Stimulated activated naive CD8-positive, alpha-beta T cell treated with anti-CD3 and anti-CD28 coated beads, Interleukin-15, Interleukin-2, amounts not matched to agents 100 U/mL and 50 U/mL, for 24 hours (primary cell): Measurements from ENCODE around the gene PTPRN2.

Source experiments
- ATAC-seq: fragments of 150-1000 bp; cut with Tn5 transposase; one replicate; pipeline ENCODE4 v1.10.0; 2021
- DNase-seq: peaks from one replicate; pipeline ENCODE4 v3.0.0; 2021

Gene PTPRN2

DNA sequence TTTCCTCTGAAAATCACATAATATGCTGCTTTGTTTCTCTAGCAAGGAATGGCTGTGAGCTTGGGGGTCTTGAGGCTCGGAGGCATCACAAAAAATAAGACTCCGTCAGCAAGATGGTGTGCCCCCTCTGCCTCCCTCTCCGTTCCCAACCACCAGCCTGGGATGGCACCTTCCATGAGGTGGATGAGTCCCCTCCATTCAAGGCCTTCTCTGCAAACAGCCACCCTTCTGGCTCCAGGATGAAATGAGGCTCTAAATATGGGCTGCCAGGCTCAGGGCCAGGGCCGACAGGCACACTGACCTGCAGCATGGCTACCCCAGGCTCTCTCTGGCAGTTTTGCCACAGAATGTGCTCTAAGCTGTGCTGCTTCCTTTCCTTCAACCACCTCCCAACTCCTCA, 521.5 kb downstream of the PTPRN2 start:
- no peak for DNase-seq
- ATAC-seq: no peak

DNA sequence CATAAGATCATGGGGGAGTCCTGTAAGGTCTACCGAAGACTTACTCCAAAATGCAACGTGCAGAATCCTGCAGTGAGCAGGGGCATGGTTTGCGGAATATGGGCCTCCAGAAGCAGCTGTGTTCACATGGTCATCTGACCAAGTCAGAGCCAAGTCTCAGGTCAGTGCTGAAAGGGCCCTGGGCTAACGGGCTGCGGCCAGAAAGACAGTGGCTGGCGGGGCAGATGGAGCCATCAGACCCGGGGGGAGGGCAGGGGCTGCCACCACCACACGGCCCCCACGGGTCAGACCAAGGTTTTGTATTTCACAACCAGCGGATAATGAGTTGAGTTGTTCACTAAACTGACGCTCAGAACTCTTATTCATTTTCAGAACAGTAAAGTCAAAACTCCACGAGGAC, 522.3 kb downstream of the PTPRN2 start:
- DNase-seq: no peak
- ATAC-seq: no peak

GRCh38 chr7:158064631-158065030, 523.0 kb downstream of the PTPRN2 start:
- ATAC-seq (no peak), DNase-seq (no peak)

DNA sequence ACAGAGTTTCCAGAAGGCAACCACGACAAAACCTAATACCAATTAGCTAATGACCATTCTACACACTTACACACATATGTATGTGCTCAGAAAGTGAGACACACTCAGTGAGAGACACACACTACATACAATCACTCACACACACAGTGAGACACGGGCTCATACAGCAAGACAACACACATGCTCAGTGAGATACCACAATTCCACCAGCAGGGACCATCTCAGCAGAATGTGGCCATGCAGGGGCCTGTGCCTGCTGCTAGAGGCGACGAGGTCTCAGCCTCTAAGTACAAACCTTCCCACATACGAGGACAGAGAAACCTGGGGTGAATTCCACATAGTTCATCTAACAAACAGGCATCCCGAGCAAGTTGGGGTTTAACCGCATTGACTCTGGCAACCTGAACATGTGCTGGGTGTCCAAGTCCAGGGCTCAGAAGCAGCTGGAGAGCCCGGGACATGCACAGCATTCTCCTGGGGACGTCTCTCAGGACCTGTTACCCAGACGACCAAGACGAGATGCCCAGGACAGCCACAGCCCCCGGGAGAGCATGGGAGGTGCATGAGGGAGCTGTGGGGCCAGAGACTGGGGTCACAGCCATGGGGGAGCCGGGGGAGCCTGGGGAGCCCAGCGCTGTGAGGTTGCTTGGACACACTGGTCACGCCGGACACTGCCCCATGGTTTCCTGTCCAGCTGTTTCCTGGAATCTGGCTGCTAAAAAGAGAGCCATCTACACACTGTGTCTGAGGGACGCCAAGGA, 523.6 kb downstream of the PTPRN2 start:
- no peak for ATAC-seq
- no peak for DNase-seq

DNA sequence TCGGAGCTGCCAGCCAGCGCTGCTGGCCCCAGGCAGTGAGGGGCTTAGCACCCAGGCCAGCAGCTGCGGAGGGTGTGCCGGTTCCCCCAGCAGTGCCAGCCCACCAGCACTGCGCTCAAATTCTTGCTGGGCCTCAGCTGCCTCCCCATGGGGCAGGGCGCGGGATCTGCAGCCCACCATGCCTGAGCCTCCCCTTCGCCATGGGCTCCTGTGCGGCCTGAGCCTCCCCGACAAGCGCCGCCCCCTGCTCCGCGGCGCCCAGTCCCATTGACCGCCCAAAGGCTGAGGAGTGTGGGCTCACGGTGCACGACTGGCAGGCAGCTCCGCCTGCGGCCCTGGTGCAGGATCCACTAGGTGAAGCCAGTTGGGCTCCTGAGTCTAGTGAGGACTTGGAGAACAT, 525.0 kb downstream of the PTPRN2 start:
- DNase-seq: no peak
- no peak for ATAC-seq

DNA sequence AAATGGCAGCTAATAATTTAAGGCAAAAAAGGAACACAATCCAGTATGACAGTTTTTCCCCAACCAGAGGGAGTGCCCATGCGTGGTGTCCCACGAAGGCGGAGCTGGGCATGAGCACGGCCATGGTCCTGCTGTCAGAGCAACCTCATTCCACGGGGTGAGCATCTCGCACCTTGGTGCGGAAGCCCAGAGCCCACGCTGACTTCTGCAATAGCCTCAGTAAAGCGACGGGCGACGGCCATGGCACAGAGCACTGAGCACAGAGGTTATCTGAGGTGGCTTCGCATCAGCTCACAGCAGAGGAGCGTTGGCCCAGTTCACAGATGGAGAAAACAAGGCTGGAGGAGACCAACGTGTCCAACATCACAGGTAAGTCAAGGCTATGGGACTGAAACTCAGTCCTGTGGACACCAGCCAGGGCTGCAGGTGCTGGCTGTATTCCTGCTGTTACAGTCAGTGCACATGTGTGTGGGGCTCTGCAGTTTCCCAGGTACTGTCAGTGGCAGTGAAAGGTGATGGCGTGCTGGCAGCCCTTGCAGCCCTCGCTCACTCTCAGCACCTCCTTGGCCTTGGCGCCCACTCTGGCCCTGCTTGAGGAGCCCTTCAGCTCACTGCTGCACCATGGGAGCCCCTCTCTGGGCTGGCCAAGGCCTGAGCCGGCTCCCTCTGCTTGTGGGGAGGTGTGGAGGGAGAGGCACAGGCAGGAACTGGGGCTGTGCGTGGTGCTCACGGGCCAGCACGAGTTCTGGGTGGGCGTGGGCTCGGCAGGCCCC, 525.6 kb downstream of the PTPRN2 start:
- ATAC-seq (no peak), DNase-seq (no peak)

DNA sequence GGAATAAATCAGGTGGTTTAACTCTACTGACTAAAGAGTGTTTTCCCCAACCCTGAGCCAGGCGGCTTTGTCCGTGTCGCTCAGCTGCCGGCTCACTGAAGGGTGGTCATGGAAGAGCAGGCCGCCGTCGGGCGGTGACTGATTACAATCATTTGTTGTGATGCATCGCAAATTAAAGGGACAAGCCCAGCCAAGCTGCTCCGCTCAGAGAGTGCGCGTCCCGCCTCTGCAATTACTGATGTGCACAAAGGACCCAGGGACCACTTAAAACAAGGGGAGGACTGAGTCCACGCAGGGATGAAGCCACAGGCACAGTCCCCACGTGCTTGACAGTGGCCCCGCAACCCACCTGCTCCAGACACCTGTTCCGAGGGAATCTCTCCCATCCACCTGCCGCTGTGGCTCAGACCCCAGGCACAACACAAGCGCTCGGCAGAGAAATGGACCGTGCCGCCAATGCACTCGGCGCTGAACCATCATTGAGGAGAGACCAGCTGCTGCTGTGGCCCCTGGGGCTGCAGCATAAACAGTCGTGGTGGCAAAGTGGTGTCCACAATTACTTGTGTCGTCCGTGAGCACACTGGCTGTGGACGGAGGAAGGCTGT, 526.5 kb downstream of the PTPRN2 start:
- ATAC-seq: no peak
- no peak for DNase-seq

DNA sequence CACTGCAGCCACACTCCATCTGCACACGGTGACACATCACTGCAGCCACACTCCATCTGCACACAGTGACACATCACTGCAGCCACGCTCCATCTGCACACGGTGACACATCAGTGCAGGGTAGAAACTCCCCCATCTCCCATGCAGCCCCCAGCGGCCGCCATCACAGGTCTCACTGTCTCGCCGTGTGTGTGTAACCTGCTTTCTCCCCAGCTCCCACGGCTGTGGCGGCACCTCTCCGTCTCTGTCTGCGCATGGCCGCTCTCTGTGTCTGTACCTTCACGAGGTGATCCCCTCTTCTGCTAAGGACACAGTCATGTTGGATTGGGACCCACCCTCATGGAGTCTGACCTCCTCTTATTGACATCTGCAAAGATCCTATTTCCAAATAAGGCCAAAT, 527.4 kb downstream of the PTPRN2 start:
- DNase-seq: no peak
- ATAC-seq: no peak

GRCh38 chr7:158057446-158057845, 530.2 kb downstream of the PTPRN2 start:
- ATAC-seq (no peak), DNase-seq (no peak)

- no peak for ATAC-seq
- no peak for DNase-seq
Measured at GRCh38 chr7:158056761-158057160, 530.9 kb downstream of the PTPRN2 start.

DNA sequence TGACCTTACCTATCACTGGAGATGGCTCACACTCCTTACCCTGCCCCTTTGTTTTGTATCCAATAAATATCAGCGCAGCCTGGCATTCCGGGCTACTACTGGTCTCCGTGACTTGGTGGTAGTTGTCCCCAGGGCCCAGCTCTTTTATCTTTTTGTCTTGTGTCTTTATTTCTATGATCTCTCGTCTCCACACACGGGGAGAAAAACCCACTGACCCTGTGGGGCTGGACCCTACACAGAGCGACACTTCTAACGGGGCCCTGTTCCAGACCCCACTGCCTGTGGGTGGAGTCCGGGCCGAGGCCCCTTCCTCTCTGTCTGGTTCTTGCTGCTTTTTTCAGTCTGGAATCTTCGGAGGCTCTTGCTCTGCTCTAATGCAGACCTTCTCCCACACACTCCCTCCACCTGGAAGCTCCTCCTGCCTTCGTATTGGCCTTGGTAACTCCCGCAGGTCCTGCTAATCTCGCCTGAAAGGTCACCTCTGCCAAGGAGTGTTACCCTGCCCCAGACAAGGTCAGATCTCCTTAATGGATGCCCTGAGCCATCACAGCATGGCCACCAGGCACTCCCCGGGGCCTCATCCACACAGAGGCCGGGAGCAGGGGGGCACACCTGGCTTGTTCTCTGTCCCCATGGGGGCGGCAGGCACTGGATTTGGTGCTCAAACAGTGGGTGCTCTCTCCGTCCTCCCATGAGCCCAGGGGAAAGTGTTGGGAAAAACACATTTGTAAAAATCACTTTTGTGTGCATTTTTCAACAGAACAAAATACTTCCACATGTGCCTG, 531.7 kb downstream of the PTPRN2 start:
- DNase-seq: no peak
- ATAC-seq: no peak

GRCh38 chr7:158054611-158055010, 533.0 kb downstream of the PTPRN2 start:
- no peak for ATAC-seq
- DNase-seq: no peak

GRCh38 chr7:158054081-158054480, 533.5 kb downstream of the PTPRN2 start:
- DNase-seq (no peak), ATAC-seq (no peak)

- ATAC-seq: no peak
Measured at GRCh38 chr7:158053183-158053915, 534.3 kb downstream of the PTPRN2 start.

DNA sequence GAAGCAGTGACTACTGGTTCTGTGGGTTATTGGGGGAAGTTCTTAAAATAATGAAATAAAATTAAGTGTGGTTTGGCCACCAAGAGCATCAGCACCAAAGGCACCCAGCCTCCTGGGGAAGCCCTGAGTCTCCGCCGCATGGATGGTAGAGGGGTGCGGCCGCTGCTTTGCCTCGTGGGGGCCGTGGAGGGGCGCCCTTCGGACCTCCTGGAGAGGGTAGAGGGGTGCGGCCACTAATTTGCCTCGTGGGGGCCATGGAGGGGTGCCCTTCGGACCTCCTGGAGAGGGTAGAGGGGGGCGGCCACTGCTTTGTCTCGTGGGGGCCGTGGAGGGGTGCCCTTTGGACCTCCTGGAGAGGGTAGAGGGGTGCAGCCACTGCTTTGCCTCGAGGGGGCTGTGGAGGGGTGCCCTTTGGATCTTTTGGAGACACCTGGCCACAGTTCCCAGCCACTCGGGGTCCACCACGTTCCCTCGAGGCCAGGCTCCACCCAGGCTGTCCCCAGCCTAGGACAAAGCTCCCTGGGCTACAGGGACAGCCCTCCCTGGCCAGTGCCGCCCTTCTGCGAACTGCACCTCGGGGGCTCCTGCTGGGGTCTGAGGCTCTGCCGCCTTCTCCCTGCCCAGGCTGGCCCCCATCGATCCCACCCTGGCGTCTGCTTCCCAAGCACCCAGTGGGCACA, 535.1 kb downstream of the PTPRN2 start:
- ATAC-seq: no peak
- no peak for DNase-seq

More at GRCh38 chr7:158053183-158053915, 534.3 kb downstream of the PTPRN2 start:
- no peak for DNase-seq

GRCh38 chr7:158051776-158052175, 535.8 kb downstream of the PTPRN2 start:
- DNase-seq (no peak), ATAC-seq (no peak)

GRCh38 chr7:158050978-158051651, 536.5 kb downstream of the PTPRN2 start:
- DNase-seq (no peak), ATAC-seq (no peak)

- no peak for ATAC-seq
Measured at GRCh38 chr7:158050441-158050977, 537.1 kb downstream of the PTPRN2 start.

GRCh38 chr7:158049271-158049670, 538.4 kb downstream of the PTPRN2 start:
- no peak for ATAC-seq
- no peak for DNase-seq

More at GRCh38 chr7:158050441-158050977, 537.1 kb downstream of the PTPRN2 start:
- DNase-seq: no peak

DNA sequence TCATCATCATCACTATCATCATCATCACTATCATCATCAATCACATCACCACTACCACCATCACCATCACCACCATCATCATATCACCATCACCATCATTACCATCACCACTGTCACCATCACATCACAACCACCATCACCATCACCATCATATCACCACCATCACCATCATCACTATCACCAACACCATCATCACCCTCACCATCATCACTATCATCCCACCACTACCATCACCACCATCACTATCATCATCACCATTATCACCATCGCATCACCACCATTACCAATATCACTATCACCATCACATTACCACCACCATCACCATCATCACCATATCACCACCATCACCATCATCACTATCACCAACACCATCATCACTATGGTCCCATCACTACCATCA, 539.1 kb downstream of the PTPRN2 start:
- DNase-seq (no peak), ATAC-seq (no peak)
